HepG2 (cell line): ENCODE data around the gene COL9A3. TPM values are rescaled to one million over a fixed set of nuclear protein-coding genes. Genes with fewer than 3 reads are reported as not detected.

Experiments used
- ATAC-seq: fragments of 200-7000 bp; cut with Tn5 transposase; 3 replicates; pipeline ENCODE4 v1.9.1; 2020; ENCODE audit warnings: mild to moderate bottlenecking, moderate library complexity
- BruUV-seq: library from RNA; stranded (reverse); fragments of 400-500 nt; replicated peaks from 2 replicates; lab custom pipeline; 2021; lab: Mats Ljungman, UMichigan
- CTCF ChIA-PET: fragments of 300-600 bp; formaldehyde crosslinking; extraction: SDS; loops from one replicate; lab custom pipeline; 2021; ENCODE audit warnings: low total read pairs, inconsistent platforms, low intra/inter-chr PET ratio; lab: Yijun Ruan, JAX
- POLR2A ChIA-PET: fragments of 350-600 bp; sonication (Branson Sonifier 250); formaldehyde crosslinking; loops from one replicate; lab custom pipeline; 2020; ENCODE audit warnings: antibody characterized with exemption, inconsistent platforms; lab: Yijun Ruan, JAX
- DNase-seq: peaks from one replicate; pipeline ENCODE4 v3.0.0-alpha.2; 2015; ENCODE audit warnings: low spot score
- FAIRE-seq: peaks from 3 replicates; lab custom pipeline; 2011; peaks lifted over from hg19 to GRCh38; lab: Jason Lieb, UNC
- H2AFZ ChIP-seq: one replicate; pipeline ENCODE4 v1.6.1; 2011; ENCODE audit warnings: low read length, inconsistent platforms
- H3K27ac ChIP-seq: fragments of 300-600 bp; 3 replicates; pipeline ENCODE4 v1.8.0; 2011; ENCODE audit warnings: mixed run types, mild to moderate bottlenecking, mixed read lengths, low read length, inconsistent platforms; ENCODE audit not compliant: insufficient read depth; ENCODE audit errors: extremely low read length
- H3K27me3 ChIP-seq, 2 experiments: fragments of 200-600 bp in 1 of 2; 2 replicates in 1 of 2; 3 replicates in 1 of 2; pipeline versions ENCODE4 v1.6.0 to v1.8.0; 2011; ENCODE audit warnings: low read length in 2 of 2, mild to moderate bottlenecking in 2 of 2, moderate library complexity in 2 of 2, inconsistent platforms in 1 of 2; ENCODE audit not compliant: insufficient read depth in 2 of 2, control insufficient read depth in 1 of 2
- H3K36me3 ChIP-seq, 2 experiments: fragments of 200-600 bp in 1 of 2; replicated peaks in 1 of 2; 2 replicates in 1 of 2; 3 replicates in 1 of 2; pipeline versions ENCODE4 v1.5.1 to v1.8.0; 2011; ENCODE audit warnings: low read length in 2 of 2, inconsistent platforms in 1 of 2; ENCODE audit not compliant: insufficient read depth in 2 of 2, control insufficient read depth in 1 of 2
- H3K4me1 ChIP-seq: 2 replicates; pipeline ENCODE4 v1.5.1; 2012; ENCODE audit warnings: low read length, inconsistent platforms; ENCODE audit not compliant: insufficient read depth
- H3K4me2 ChIP-seq: 2 replicates; pipeline ENCODE4 v1.6.0; 2011; ENCODE audit warnings: low read depth, low read length, inconsistent platforms
- H3K4me3 ChIP-seq, 3 experiments: fragments of 200-600 bp in 1 of 3; sonication (generic), shearing (Covaris generic) in 1 of 3; replicated peaks in 1 of 3; 2 replicates each; pipeline ENCODE4 v1.5.1; 2011 to 2016; ENCODE audit warnings: low read length in 3 of 3, inconsistent platforms in 2 of 3, low read depth in 2 of 3, mild to moderate bottlenecking in 2 of 3, control low read depth in 1 of 3, mixed read lengths in 1 of 3; ENCODE audit not compliant: insufficient read depth in 1 of 3
- H3K79me2 ChIP-seq: one replicate; pipeline ENCODE4 v1.6.1; 2011; ENCODE audit warnings: low read length, inconsistent platforms; ENCODE audit not compliant: insufficient read depth
- H3K9ac ChIP-seq: 2 replicates; pipeline ENCODE4 v1.6.0; 2011; ENCODE audit warnings: mild to moderate bottlenecking, low read depth, low read length, inconsistent platforms; ENCODE audit not compliant: insufficient read depth
- H3K9me3 ChIP-seq: 2 replicates; pipeline ENCODE4 v1.5.1; 2012; ENCODE audit warnings: mild to moderate bottlenecking, low read length
- H4K20me1 ChIP-seq: 2 replicates; pipeline ENCODE4 v1.6.0; 2011; ENCODE audit warnings: inconsistent platforms, mild to moderate bottlenecking, low read length, moderate library complexity; ENCODE audit not compliant: insufficient read depth
- POLR2A ChIP-seq, 2 experiments: IDR thresholded peaks; 2 replicates each; pipeline ENCODE4 v1.6.1; 2011; ENCODE audit warnings: low read depth in 2 of 2, low read length in 2 of 2, mild to moderate bottlenecking in 1 of 2, moderate library complexity in 1 of 2; ENCODE audit not compliant: insufficient read depth in 1 of 2
- RFX3 ChIP-seq: IDR thresholded peaks from 2 replicates; pipeline ENCODE4 v1.6.1; 2016; ENCODE audit warnings: missing biosample characterization, missing genetic modification reagents
- RXRA ChIP-seq: sonication (generic); formaldehyde crosslinking; IDR thresholded peaks from 2 replicates; pipeline ENCODE4 v1.5.1; 2020; ENCODE audit warnings: missing genetic modification reagents
- ZBTB21 ChIP-seq: sonication (generic); formaldehyde crosslinking; IDR thresholded peaks from 2 replicates; pipeline ENCODE4 v1.4.0; 2020; ENCODE audit warnings: missing genetic modification reagents
- ZNF569 ChIP-seq: sonication (generic); formaldehyde crosslinking; IDR thresholded peaks from 2 replicates; pipeline ENCODE4 v1.5.0; 2020; ENCODE audit warnings: mild to moderate bottlenecking, missing genetic modification reagents, moderate library complexity, borderline replicate concordance
- ZNF883 ChIP-seq: sonication (generic); formaldehyde crosslinking; IDR thresholded peaks from 2 replicates; pipeline ENCODE4 v1.5.1; 2020; ENCODE audit warnings: mild to moderate bottlenecking, missing genetic modification reagents; ENCODE audit errors: not compliant biosample characterization
- ZSCAN20 ChIP-seq: sonication (generic); formaldehyde crosslinking; IDR thresholded peaks from 2 replicates; pipeline ENCODE4 v1.4.0; 2020; ENCODE audit warnings: missing genetic modification reagents, mild to moderate bottlenecking, borderline replicate concordance
- WGBS: methylation state at CpG from one replicate; pipeline ENCODE4 v1.1.6; 2017; ENCODE audit warnings: low lambda C conversion rate; 5-methylcytosine and 5-hydroxymethylcytosine counted together
- in situ Hi-C: cut with HindIII; loops from 2 replicates; pipeline ENCODE4 v1.10.0; 2017; ENCODE audit warnings: low pct_unique_long_range_greater_than_20kb; ENCODE audit not compliant: extremely low pct_ligation_motif_present
- intact Hi-C: fragments of 100-400 bp; cut with micrococcal nuclease; formaldehyde crosslinking; loops from one replicate; pipeline ENCODE4 v1.10.0; 2022; ENCODE audit not compliant: unreplicated experiment
- polyA plus RNA-seq, 8 experiments: library from polyadenylated mRNA; depleted of rRNA in 3 of 8; stranded (reverse) in 7 of 8; unstranded in 1 of 8; fragments of >200 nt; fragmentation: Illumina TruSeq in 4 of 8; extraction: Trizol in 4 of 8; gene quantifications; 2 replicates each; pipeline versions ENCODE4 v1.2.1 to v1.2.3, GENCODE V29; 2011 to 2016; ENCODE audit warnings: low read depth in 4 of 8, missing spikeins in 1 of 8, mixed read lengths in 1 of 8; ENCODE audit not compliant: insufficient read depth in 1 of 8
- total RNA-seq, 5 experiments: library from RNA; depleted of rRNA; stranded (reverse); fragments of >200 nt; fragmentation: Illumina TruSeq; extraction: Trizol; gene quantifications; 2 replicates each; pipeline ENCODE4 v1.2.3, GENCODE V29; 2016; ENCODE audit warnings: low read depth in 1 of 5
- TF ChIP-seq, protein P1 (sequence below): sonication (generic); formaldehyde crosslinking; conservative IDR thresholded peaks from 2 replicates; pipeline ENCODE4 v1.8.1; 2023; ENCODE audit warnings: missing genetic modification reagents

COL9A3 gene
- total and polyA plus RNA-seq, 2 of the 13 experiments (the other 11 are each of a cell fraction or from before 2014, with no cell fraction given), result 155 to 204 TPM

DNA sequence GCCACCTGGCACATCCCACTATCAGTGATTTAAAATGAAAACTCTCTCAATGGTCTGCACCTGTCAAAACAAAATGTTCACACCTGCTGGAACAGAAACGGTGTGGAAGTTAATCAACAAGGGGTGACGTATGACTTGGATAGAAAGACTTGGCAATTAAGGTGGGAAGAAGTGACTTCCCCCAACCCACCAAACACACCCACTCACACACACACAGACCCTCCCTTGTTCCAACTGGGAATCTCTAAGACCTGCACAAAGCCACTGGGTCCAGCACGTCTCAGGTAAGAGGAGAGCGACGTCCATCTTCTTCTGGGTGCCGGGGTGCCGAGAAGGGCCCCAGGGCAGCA lies 69.8 kb downstream of the COL9A3 start:
- POLR2A ChIA-PET, result interaction anchor here (2.4 to 2.7 kb wide), 2 partner anchors 11 to 67 kb away, joined by 8 read pairs; no protein-coding TSS in a partner anchor
- no TSS peak for BruUV-seq
- intact Hi-C loops (no loop called here), in situ Hi-C loops (no loop called here)
- Histone ChIP-seq H3K9me3 (no peaks in the 10 kb centered on the region), H3K4me2 (no peak overlapping the region), H2AFZ (no peak overlapping the region), H3K4me1 (peaks cover 15% of the 10 kb centered on the region), H4K20me1 (no peaks in the 10 kb centered on the region), H3K9ac (no peak overlapping the region), H3K36me3 (peaks cover 29 to 47% of the 10 kb centered on the region in 2 experiments; a peak in 4 of 5 replicates), H3K27ac (no peak overlapping the region), H3K27me3 (no peaks in the 10 kb centered on the region), H3K4me3 (no peak overlapping the region), H3K79me2 (no peaks in the 10 kb centered on the region)
- ATAC-seq (no peak), FAIRE-seq (no peak), DNase-seq (no peak)
- peak in 1 of 2 experiments; percentile 17; a peak in 1 of 4 replicates for TF ChIP-seq POLR2A (IDR thresholded peaks at IDR 0.05; ENCODE audit: insufficient read depth in 1 of 2, low read depth in 2 of 2, low read length in 2 of 2)
- TF ChIP-seq, protein P1, sequence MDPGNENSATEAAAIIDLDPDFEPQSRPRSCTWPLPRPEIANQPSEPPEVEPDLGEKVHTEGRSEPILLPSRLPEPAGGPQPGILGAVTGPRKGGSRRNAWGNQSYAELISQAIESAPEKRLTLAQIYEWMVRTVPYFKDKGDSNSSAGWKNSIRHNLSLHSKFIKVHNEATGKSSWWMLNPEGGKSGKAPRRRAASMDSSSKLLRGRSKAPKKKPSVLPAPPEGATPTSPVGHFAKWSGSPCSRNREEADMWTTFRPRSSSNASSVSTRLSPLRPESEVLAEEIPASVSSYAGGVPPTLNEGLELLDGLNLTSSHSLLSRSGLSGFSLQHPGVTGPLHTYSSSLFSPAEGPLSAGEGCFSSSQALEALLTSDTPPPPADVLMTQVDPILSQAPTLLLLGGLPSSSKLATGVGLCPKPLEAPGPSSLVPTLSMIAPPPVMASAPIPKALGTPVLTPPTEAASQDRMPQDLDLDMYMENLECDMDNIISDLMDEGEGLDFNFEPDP (CRISPR knock-in tag), result no peak
- no peak for TF ChIP-seq ZNF569
- no peak for TF ChIP-seq ZSCAN20 (CRISPR knock-in tag)
- no peak for TF ChIP-seq RXRA (CRISPR knock-in tag)
- TF ChIP-seq ZBTB21 (CRISPR knock-in tag), result 0 out of 2 replicates have a peak, but pooled peaks have one; percentile 7
- peak; percentile 29 for TF ChIP-seq ZNF883
- no peak for TF ChIP-seq RFX3 (CRISPR knock-in tag)
- WGBS, result 94% methylated on average over 7 of the region's 7 CpGs
- CTCF ChIA-PET, result no interaction called here
